CD14-positive monocyte (primary cell): ENCODE measurements around the gene MACROH2A1. TPM values are rescaled to one million over a fixed set of nuclear protein-coding genes. Genes with fewer than 3 reads are reported as not detected.

Experiments used
- DNase-seq, 3 donors: peaks; one replicate each; pipeline ENCODE4 v3.0.0-alpha.2; 2011 to 2022
- H2AFZ ChIP-seq: 2 replicates; pipeline ENCODE4 v1.6.0; 2012; ENCODE audit warnings: mild to moderate bottlenecking, low read depth, low read length, inconsistent platforms; ENCODE audit not compliant: insufficient read depth, poor library complexity, severe bottlenecking
- H3K27ac ChIP-seq, 2 donors: 1 replicate in 1 of 2; 2 replicates in 1 of 2; pipeline ENCODE4 v1.5.1; 2012 to 2013; ENCODE audit warnings: low read length in 2 of 2, control low read depth in 1 of 2, inconsistent platforms in 1 of 2, low read depth in 1 of 2, mild to moderate bottlenecking in 1 of 2
- H3K27me3 ChIP-seq, 2 donors: one replicate each; pipeline versions ENCODE4 v1.6.0 to v1.6.1; 2011 to 2013; ENCODE audit warnings: low read length in 2 of 2; ENCODE audit not compliant: control insufficient read depth in 2 of 2, insufficient read depth in 2 of 2
- H3K36me3 ChIP-seq, 2 donors: replicated peaks in 1 of 2; 1 replicate in 1 of 2; 2 replicates in 1 of 2; pipeline versions ENCODE4 v1.5.1 to v1.6.1; 2012 to 2013; ENCODE audit warnings: low read length in 2 of 2, control low read depth in 1 of 2, inconsistent platforms in 1 of 2, mild to moderate bottlenecking in 1 of 2; ENCODE audit not compliant: insufficient read depth in 2 of 2, control insufficient read depth in 1 of 2
- H3K4me1 ChIP-seq, 2 donors: 1 replicate in 1 of 2; 2 replicates in 1 of 2; pipeline versions ENCODE4 v1.5.1 to v1.6.1; 2012 to 2013; ENCODE audit warnings: low read length in 2 of 2, control low read depth in 1 of 2, inconsistent platforms in 1 of 2, mild to moderate bottlenecking in 1 of 2, moderate library complexity in 1 of 2; ENCODE audit not compliant: insufficient read depth in 2 of 2, control insufficient read depth in 1 of 2
- H3K4me2 ChIP-seq: replicated peaks from 2 replicates; pipeline ENCODE3; 2012; ENCODE audit warnings: low read length, moderate library complexity, mild to moderate bottlenecking; ENCODE audit not compliant: poor library complexity, severe bottlenecking; ENCODE audit errors: extremely low read depth
- H3K4me3 ChIP-seq, 3 experiments: fragments of 200-600 bp in 1 of 3; sonication (generic) in 1 of 3; replicated peaks in 1 of 3; 1 replicate in 2 of 3; 2 replicates in 1 of 3; pipeline ENCODE4 v1.5.1; 2011 to 2013; ENCODE audit warnings: low read length in 3 of 3, mild to moderate bottlenecking in 3 of 3, control low read depth in 2 of 3, low read depth in 2 of 3, inconsistent platforms in 1 of 3, moderate library complexity in 1 of 3
- H3K79me2 ChIP-seq: 2 replicates; pipeline ENCODE4 v1.6.0; 2012; ENCODE audit warnings: mild to moderate bottlenecking, control low read depth, inconsistent platforms, low read length, moderate library complexity; ENCODE audit not compliant: insufficient read depth
- H3K9ac ChIP-seq: 2 replicates; pipeline ENCODE4 v1.6.0; 2017; ENCODE audit warnings: low read length, mild to moderate bottlenecking; ENCODE audit not compliant: insufficient read depth, poor library complexity, severe bottlenecking
- H3K9me3 ChIP-seq, 2 donors: replicated peaks in 1 of 2; 1 replicate in 1 of 2; 2 replicates in 1 of 2; pipeline versions ENCODE4 v1.5.1 to v1.6.1; 2012 to 2013; ENCODE audit warnings: low read length in 2 of 2, control low read depth in 1 of 2; ENCODE audit not compliant: control insufficient read depth in 1 of 2, insufficient read depth in 1 of 2
- H4K20me1 ChIP-seq: 2 replicates; pipeline ENCODE4 v1.6.0; 2012; ENCODE audit warnings: mild to moderate bottlenecking, low read length, control low read depth, moderate library complexity; ENCODE audit not compliant: insufficient read depth
- H3K27ac Mint-ChIP-seq, 7 donors: one replicate each; pipeline ENCODE4 v1.8.0; 2020; ENCODE audit warnings: mild to moderate bottlenecking in 7 of 7, mixed read lengths in 7 of 7, moderate library complexity in 6 of 7, inconsistent platforms in 2 of 7
- H3K27me3 Mint-ChIP-seq, 3 donors: one replicate each; pipeline ENCODE4 v1.8.0; 2021 to 2022; ENCODE audit warnings: low read depth in 3 of 3, mild to moderate bottlenecking in 3 of 3, mixed read lengths in 3 of 3, moderate library complexity in 3 of 3, inconsistent platforms in 1 of 3
- H3K36me3 Mint-ChIP-seq, 2 donors: one replicate each; pipeline ENCODE4 v1.8.0; 2020; ENCODE audit warnings: mixed read lengths in 2 of 2, inconsistent platforms in 1 of 2, mild to moderate bottlenecking in 1 of 2
- H3K4me1 Mint-ChIP-seq: one replicate; pipeline ENCODE4 v1.8.0; 2020; ENCODE audit warnings: mild to moderate bottlenecking, mixed read lengths
- H3K4me3 Mint-ChIP-seq, 2 donors: one replicate each; pipeline ENCODE4 v1.8.0; 2020; ENCODE audit warnings: mild to moderate bottlenecking in 2 of 2, mixed read lengths in 2 of 2, moderate library complexity in 1 of 2
- H3K9me3 Mint-ChIP-seq, 7 donors: one replicate each; pipeline ENCODE4 v1.8.0; 2020 to 2022; ENCODE audit warnings: mixed read lengths in 7 of 7, mild to moderate bottlenecking in 6 of 7, moderate library complexity in 6 of 7, inconsistent platforms in 2 of 7
- WGBS: methylation state at CpG from one replicate; pipeline ENCODE4 v1.1.5; 2013; ENCODE audit warnings: missing lambda C conversion rate; ENCODE audit not compliant: insufficient coverage; 5-methylcytosine and 5-hydroxymethylcytosine counted together
- intact Hi-C, 2 donors: fragments of 100-400 bp; cut with micrococcal nuclease; formaldehyde crosslinking; loops; one replicate each; pipeline versions ENCODE4 v1.15.0 to v1.15.1; 2023
- polyA plus RNA-seq, 3 donors: library from polyadenylated mRNA; depleted of rRNA in 1 of 3; unstranded in 2 of 3; stranded (reverse) in 1 of 3; fragments of 300-500 nt in 2 of 3; fragments of >200 nt in 1 of 3; fragmentation: Illumina TruSeq in 2 of 3; gene quantifications; 1 replicate in 2 of 3; 2 replicates in 1 of 3; pipeline ENCODE4 v1.2.3, GENCODE V29; 2012 to 2021
- TF ChIP-seq, protein P1 (sequence below): fragments of 200-600 bp; IDR thresholded peaks from one replicate; pipeline ENCODE4 v1.8.0; 2022; ENCODE audit warnings: antibody characterized with exemption, mild to moderate bottlenecking

Gene MACROH2A1
- polyA plus RNA-seq, 3 donors, result 352 to 443 (median 440) TPM

- H3K9ac ChIP-seq, result no peak overlapping the region
- Mint-ChIP-seq H3K9me3 (no peaks in the 10 kb centered on the region), H3K27ac (peak overlapping the region in 2 of 7 donors; percentile 57 to 67), H3K4me1 (peaks cover 73% of the 10 kb centered on the region), H3K4me3 (no peak overlapping the region), H3K36me3 (peaks cover 3 to 19% of the 10 kb centered on the region in 2 donors), H3K27me3 (peaks cover 0 to 3% (median 2%) of the 10 kb centered on the region in 3 donors)
- H3K4me1 ChIP-seq, result peaks cover 68 to 71% of the 10 kb centered on the region in 2 donors
- no peaks in the 10 kb centered on the region for H3K9me3 ChIP-seq
- H3K36me3 ChIP-seq, result no peaks in the 10 kb centered on the region
- DNase-seq, result no peak
- H4K20me1 ChIP-seq, result no peaks in the 10 kb centered on the region
- H3K79me2 ChIP-seq, result peaks cover 81% of the 10 kb centered on the region
- H3K27ac ChIP-seq, result no peak overlapping the region
- TF ChIP-seq, protein P1, sequence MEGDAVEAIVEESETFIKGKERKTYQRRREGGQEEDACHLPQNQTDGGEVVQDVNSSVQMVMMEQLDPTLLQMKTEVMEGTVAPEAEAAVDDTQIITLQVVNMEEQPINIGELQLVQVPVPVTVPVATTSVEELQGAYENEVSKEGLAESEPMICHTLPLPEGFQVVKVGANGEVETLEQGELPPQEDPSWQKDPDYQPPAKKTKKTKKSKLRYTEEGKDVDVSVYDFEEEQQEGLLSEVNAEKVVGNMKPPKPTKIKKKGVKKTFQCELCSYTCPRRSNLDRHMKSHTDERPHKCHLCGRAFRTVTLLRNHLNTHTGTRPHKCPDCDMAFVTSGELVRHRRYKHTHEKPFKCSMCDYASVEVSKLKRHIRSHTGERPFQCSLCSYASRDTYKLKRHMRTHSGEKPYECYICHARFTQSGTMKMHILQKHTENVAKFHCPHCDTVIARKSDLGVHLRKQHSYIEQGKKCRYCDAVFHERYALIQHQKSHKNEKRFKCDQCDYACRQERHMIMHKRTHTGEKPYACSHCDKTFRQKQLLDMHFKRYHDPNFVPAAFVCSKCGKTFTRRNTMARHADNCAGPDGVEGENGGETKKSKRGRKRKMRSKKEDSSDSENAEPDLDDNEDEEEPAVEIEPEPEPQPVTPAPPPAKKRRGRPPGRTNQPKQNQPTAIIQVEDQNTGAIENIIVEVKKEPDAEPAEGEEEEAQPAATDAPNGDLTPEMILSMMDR, result no peak
- H3K4me3 ChIP-seq, result no peak overlapping the region
- no peak overlapping the region for H3K4me2 ChIP-seq
- no peaks in the 10 kb centered on the region for H3K27me3 ChIP-seq
- intact Hi-C loops, result no loop called here
- peak overlapping the region; percentile 12 for H2AFZ ChIP-seq
- WGBS, result 60% methylated on average over 5 of the region's 6 CpGs
Observed at GRCh38 chr5:135444881-135445280, 45.9 kb upstream of the MACROH2A1 start.

- Histone ChIP-seq H3K9me3 (no peaks in the 10 kb centered on the region), H3K36me3 (no peaks in the 10 kb centered on the region), H4K20me1 (no peaks in the 10 kb centered on the region), H3K4me2 (peak overlapping the region; percentile 18), H3K4me1 (peaks cover 68 to 71% of the 10 kb centered on the region in 2 donors), H3K27me3 (no peaks in the 10 kb centered on the region), H3K4me3 (no peak overlapping the region), H3K27ac (no peak overlapping the region), H2AFZ (peak overlapping the region; percentile 54), H3K79me2 (peaks cover 79% of the 10 kb centered on the region), H3K9ac (no peak overlapping the region)
- Mint-ChIP-seq H3K27ac (peak overlapping the region in 4 of 7 donors; percentile 11 to 87 (median 58)), H3K9me3 (no peaks in the 10 kb centered on the region), H3K36me3 (peaks cover 3 to 19% of the 10 kb centered on the region in 2 donors), H3K27me3 (peaks cover 0 to 3% (median 2%) of the 10 kb centered on the region in 3 donors), H3K4me1 (peaks cover 73% of the 10 kb centered on the region), H3K4me3 (peak overlapping the region in 1 of 2 donors; percentile 60)
- TF ChIP-seq, protein P1, result no peak
- intact Hi-C loops, result no loop called here
- WGBS, result 46% methylated on average over 9 of the region's 13 CpGs
- DNase-seq, result peak; percentile 36 to 60 (median 45)
Observed at GRCh38 chr5:135444360-135444759, 45.3 kb upstream of the MACROH2A1 start.
